HepG2 (cell line): ENCODE measurements around the gene SPTBN5. TPM values are rescaled to one million over a fixed set of nuclear protein-coding genes. Genes with fewer than 3 reads are reported as not detected.

Source experiments
- FOXA3 ChIP-seq: IDR thresholded peaks from 2 replicates; pipeline ENCODE4 v1.6.1; 2016; ENCODE audit warnings: missing genetic modification reagents, missing compliant biosample characterization
- POLR2AphosphoS5 ChIP-seq: IDR thresholded peaks from 2 replicates; pipeline ENCODE4 v1.6.1; 2012; ENCODE audit warnings: low read depth, low read length
- SIX4 ChIP-seq: sonication (generic); formaldehyde crosslinking; IDR thresholded peaks from 2 replicates; pipeline ENCODE4 v1.4.0; 2020; ENCODE audit warnings: missing genetic modification reagents
- SOX6 ChIP-seq, 2 experiments: fragments of 450-650 bp in 1 of 2; sonication (generic) in 1 of 2; formaldehyde crosslinking in 1 of 2; IDR thresholded peaks; 2 replicates each; pipeline versions ENCODE4 v1.4.0 to v1.6.1; 2017 to 2020; ENCODE audit warnings: antibody characterized with exemption in 1 of 2, mild to moderate bottlenecking in 1 of 2, missing genetic modification reagents in 1 of 2
- TEAD3 ChIP-seq: optimal IDR thresholded peaks from 2 replicates; pipeline ENCODE3; 2016; ENCODE audit warnings: borderline replicate concordance
- XBP1 ChIP-seq: sonication (generic); formaldehyde crosslinking; IDR thresholded peaks from 2 replicates; pipeline ENCODE4 v1.5.0; 2020; ENCODE audit warnings: missing genetic modification reagents
- YEATS2 ChIP-seq: sonication (generic); formaldehyde crosslinking; IDR thresholded peaks from 2 replicates; pipeline ENCODE4 v1.4.0; 2020; ENCODE audit warnings: missing genetic modification reagents, borderline replicate concordance
- ZNF713 ChIP-seq: sonication (generic); formaldehyde crosslinking; IDR thresholded peaks from 2 replicates; pipeline ENCODE4 v1.4.0; 2020; ENCODE audit warnings: mild to moderate bottlenecking, missing genetic modification reagents
- polyA plus RNA-seq, 8 experiments: library from polyadenylated mRNA; depleted of rRNA in 3 of 8; stranded (reverse) in 7 of 8; unstranded in 1 of 8; fragments of >200 nt; fragmentation: Illumina TruSeq in 4 of 8; extraction: Trizol in 4 of 8; gene quantifications; 2 replicates each; pipeline versions ENCODE4 v1.2.1 to v1.2.3, GENCODE V29; 2011 to 2016; ENCODE audit warnings: low read depth in 4 of 8, missing spikeins in 1 of 8, mixed read lengths in 1 of 8; ENCODE audit not compliant: insufficient read depth in 1 of 8
- total RNA-seq, 5 experiments: library from RNA; depleted of rRNA; stranded (reverse); fragments of >200 nt; fragmentation: Illumina TruSeq; extraction: Trizol; gene quantifications; 2 replicates each; pipeline ENCODE4 v1.2.3, GENCODE V29; 2016; ENCODE audit warnings: low read depth in 1 of 5
- TF ChIP-seq, protein P1 (sequence below), 2 experiments: sonication (generic) in 1 of 2; formaldehyde crosslinking in 1 of 2; IDR thresholded peaks; 2 replicates each; pipeline versions ENCODE4 v1.6.1 to v1.9.0; 2014 to 2022; ENCODE audit warnings: antibody characterized with exemption in 1 of 2, borderline replicate concordance in 1 of 2, inconsistent platforms in 1 of 2, low read depth in 1 of 2, missing genetic modification reagents in 1 of 2
- TF ChIP-seq, protein P2 (sequence below): IDR thresholded peaks from 2 replicates; pipeline ENCODE4 v1.6.1; 2012; ENCODE audit warnings: low read length, improper control_type of control experiment
- TF ChIP-seq, protein P3 (sequence below): sonication (generic); formaldehyde crosslinking; IDR thresholded peaks from 2 replicates; pipeline ENCODE4 v1.5.0; 2020; ENCODE audit warnings: missing genetic modification reagents, mild to moderate bottlenecking, borderline replicate concordance

The SPTBN5 gene
- total and polyA plus RNA-seq, 2 of the 13 experiments (the other 11 are each of a cell fraction or from before 2014, with no cell fraction given), result 0.01 to 0.07 TPM

DNA sequence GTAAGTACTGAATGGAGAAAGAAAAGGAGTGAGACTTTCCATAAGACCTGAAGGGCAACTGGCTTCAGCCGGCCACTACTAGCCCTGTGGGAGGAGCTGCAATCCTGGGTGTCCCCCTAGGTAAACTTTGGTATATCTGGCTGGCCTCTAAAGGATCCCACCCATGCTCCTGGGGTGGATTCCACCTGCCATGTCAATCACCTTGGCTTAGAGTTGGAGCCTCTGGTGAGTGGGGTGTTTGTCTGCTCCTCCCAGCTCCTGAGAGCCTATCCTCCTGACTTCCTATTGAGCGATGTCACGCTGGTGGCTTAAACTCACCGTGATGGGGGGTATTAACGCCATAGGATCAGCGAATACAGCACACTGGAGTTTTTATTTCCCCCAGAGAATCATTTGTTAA is 2.6 kb downstream of the SPTBN5 start (continued):
- TF ChIP-seq, protein P1, sequence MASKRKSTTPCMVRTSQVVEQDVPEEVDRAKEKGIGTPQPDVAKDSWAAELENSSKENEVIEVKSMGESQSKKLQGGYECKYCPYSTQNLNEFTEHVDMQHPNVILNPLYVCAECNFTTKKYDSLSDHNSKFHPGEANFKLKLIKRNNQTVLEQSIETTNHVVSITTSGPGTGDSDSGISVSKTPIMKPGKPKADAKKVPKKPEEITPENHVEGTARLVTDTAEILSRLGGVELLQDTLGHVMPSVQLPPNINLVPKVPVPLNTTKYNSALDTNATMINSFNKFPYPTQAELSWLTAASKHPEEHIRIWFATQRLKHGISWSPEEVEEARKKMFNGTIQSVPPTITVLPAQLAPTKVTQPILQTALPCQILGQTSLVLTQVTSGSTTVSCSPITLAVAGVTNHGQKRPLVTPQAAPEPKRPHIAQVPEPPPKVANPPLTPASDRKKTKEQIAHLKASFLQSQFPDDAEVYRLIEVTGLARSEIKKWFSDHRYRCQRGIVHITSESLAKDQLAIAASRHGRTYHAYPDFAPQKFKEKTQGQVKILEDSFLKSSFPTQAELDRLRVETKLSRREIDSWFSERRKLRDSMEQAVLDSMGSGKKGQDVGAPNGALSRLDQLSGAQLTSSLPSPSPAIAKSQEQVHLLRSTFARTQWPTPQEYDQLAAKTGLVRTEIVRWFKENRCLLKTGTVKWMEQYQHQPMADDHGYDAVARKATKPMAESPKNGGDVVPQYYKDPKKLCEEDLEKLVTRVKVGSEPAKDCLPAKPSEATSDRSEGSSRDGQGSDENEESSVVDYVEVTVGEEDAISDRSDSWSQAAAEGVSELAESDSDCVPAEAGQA (IDR thresholded peaks at IDR 0.05; ENCODE audit: low read depth), result no peak
- TF ChIP-seq, protein P1 (CRISPR knock-in tag; IDR thresholded peaks at IDR 0.05; ENCODE audit: borderline replicate concordance), result no peak
- no peak for TF ChIP-seq ZNF713
- no peak for TF ChIP-seq SOX6 (IDR thresholded peaks at IDR 0.05)
- no peak for TF ChIP-seq SOX6 (CRISPR knock-in tag; IDR thresholded peaks at IDR 0.05)
- no peak for TF ChIP-seq TEAD3 (CRISPR knock-in tag)
- TF ChIP-seq FOXA3 (CRISPR knock-in tag), result no peak
- no peak for TF ChIP-seq POLR2AphosphoS5
- TF ChIP-seq, protein P2, sequence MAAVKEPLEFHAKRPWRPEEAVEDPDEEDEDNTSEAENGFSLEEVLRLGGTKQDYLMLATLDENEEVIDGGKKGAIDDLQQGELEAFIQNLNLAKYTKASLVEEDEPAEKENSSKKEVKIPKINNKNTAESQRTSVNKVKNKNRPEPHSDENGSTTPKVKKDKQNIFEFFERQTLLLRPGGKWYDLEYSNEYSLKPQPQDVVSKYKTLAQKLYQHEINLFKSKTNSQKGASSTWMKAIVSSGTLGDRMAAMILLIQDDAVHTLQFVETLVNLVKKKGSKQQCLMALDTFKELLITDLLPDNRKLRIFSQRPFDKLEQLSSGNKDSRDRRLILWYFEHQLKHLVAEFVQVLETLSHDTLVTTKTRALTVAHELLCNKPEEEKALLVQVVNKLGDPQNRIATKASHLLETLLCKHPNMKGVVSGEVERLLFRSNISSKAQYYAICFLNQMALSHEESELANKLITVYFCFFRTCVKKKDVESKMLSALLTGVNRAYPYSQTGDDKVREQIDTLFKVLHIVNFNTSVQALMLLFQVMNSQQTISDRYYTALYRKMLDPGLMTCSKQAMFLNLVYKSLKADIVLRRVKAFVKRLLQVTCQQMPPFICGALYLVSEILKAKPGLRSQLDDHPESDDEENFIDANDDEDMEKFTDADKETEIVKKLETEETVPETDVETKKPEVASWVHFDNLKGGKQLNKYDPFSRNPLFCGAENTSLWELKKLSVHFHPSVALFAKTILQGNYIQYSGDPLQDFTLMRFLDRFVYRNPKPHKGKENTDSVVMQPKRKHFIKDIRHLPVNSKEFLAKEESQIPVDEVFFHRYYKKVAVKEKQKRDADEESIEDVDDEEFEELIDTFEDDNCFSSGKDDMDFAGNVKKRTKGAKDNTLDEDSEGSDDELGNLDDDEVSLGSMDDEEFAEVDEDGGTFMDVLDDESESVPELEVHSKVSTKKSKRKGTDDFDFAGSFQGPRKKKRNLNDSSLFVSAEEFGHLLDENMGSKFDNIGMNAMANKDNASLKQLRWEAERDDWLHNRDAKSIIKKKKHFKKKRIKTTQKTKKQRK, result no peak
- TF ChIP-seq XBP1 (CRISPR knock-in tag), result no peak
- TF ChIP-seq YEATS2, result no peak
- TF ChIP-seq SIX4 (CRISPR knock-in tag), result no peak
- TF ChIP-seq, protein P3, sequence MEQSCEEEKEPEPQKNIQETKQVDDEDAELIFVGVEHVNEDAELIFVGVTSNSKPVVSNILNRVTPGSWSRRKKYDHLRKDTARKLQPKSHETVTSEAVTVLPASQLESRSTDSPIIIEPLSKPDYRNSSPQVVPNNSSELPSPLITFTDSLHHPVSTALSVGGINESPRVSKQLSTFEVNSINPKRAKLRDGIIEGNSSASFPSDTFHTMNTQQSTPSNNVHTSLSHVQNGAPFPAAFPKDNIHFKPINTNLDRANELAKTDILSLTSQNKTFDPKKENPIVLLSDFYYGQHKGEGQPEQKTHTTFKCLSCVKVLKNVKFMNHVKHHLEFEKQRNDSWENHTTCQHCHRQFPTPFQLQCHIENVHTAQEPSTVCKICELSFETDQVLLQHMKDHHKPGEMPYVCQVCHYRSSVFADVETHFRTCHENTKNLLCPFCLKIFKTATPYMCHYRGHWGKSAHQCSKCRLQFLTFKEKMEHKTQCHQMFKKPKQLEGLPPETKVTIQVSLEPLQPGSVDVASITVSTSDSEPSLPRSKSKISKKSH (CRISPR knock-in tag), result no peak
